ENCODE measurements around the gene KIF14. TPM values are rescaled to one million over a fixed set of nuclear protein-coding genes. Genes with fewer than 3 reads are reported as not detected.

Gene KIF14
- total and polyA plus RNA-seq, 7 donors, result under 0.01 to 2.0 (median 0.28) TPM; not detected in 2

DNA sequence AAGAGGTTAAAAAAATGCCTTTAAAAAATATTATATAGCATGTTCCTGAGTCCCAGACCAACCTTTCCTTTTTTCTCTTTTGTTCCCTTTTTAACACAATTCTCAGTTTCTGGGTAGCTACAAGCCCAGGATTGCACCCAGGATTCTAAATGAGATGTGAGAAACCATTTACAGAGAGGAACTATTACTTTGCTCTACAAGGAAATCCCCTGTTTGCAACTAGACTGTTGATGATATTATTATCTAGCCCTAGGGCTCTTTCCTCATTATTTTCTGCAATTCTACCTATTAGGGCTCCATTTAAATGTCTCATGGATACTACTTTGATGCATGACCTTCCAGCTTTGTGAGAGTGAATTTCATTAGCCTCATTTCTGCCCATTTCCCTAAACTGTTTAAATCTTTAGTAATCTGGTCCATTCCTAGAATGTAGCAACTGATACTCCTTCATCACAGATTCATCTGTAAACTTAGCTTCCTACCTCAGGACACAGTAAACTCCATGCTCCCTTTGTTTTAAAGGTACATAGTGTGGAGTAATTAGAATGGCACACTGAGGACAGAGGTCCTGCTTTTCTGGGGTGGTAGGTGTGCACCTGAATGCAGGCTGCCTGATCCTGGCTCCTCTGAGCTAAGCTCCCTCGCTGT lies 7.1 kb upstream of the KIF14 start:
- DNase-seq, result no peak
- whole genome bisulfite sequencing, 2 donors, result 79 to 89% methylated on average over 1 of the region's 1 CpG
- Histone ChIP-seq H3K36me3 (no peaks in the 10 kb centered on the region), H3K4me1 (no peaks in the 10 kb centered on the region), H3K4me3 (no peak overlapping the region), H3K27ac (no peak overlapping the region), H3K9me3 (no peaks in the 10 kb centered on the region), H3K27me3 (no peaks in the 10 kb centered on the region)
- TF ChIP-seq, protein P1, sequence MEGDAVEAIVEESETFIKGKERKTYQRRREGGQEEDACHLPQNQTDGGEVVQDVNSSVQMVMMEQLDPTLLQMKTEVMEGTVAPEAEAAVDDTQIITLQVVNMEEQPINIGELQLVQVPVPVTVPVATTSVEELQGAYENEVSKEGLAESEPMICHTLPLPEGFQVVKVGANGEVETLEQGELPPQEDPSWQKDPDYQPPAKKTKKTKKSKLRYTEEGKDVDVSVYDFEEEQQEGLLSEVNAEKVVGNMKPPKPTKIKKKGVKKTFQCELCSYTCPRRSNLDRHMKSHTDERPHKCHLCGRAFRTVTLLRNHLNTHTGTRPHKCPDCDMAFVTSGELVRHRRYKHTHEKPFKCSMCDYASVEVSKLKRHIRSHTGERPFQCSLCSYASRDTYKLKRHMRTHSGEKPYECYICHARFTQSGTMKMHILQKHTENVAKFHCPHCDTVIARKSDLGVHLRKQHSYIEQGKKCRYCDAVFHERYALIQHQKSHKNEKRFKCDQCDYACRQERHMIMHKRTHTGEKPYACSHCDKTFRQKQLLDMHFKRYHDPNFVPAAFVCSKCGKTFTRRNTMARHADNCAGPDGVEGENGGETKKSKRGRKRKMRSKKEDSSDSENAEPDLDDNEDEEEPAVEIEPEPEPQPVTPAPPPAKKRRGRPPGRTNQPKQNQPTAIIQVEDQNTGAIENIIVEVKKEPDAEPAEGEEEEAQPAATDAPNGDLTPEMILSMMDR (IDR thresholded peaks at IDR 0.05), result no peak
- TF ChIP-seq POLR2A (IDR thresholded peaks at IDR 0.05) (no peak), EP300 (IDR thresholded peaks at IDR 0.05) (no peak), POLR2AphosphoS5 (IDR thresholded peaks at IDR 0.05) (no peak)
- intact Hi-C loops (cut with DNase I), result loop anchor here (10.0 kb wide), 1 partner anchor 207 kb away; no protein-coding TSS in a partner anchor

DNA sequence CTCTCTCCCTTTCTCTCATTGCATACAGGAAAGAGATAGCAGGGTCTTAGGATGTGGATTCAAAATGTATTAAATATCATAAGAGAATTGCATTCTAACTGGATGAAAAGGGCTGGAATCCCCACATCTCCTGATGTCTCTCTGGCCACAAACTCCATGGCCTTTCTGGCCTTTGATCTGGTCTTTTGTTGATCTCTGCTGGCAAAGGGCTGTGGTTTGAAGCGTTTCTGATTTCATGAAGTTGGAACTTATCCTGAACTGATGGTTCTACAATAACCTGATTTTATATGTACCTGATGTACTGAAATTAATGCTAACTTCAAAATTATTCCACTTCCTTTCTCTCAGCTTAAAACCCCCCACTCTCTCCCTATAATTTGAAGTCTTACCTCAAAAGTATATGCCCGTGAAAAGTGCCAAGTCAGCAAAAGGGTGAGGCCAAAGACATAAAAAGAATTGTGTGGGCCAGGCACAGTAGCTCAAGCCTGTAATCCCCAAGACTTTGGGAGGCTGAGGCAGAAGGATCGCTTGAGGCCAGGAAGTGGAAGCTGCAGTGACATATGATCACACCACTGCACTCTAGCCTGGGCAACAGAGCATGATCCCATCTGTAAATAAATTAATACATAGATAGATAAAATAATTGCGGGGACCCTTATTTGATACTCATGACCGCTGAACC lies 6.4 kb upstream of the KIF14 start:
- no peaks in the 10 kb centered on the region for H3K9me3 ChIP-seq
- H3K4me1 ChIP-seq, result peaks cover 0 to 4% (median 0%) of the 10 kb centered on the region in 4 donors
- 65 to 74% methylated on average over 5 of the region's 5 CpGs for whole genome bisulfite sequencing, 2 donors
- TF ChIP-seq, protein P1 (IDR thresholded peaks at IDR 0.05), result no peak
- no peak for TF ChIP-seq POLR2AphosphoS5 (IDR thresholded peaks at IDR 0.05)
- no peak for TF ChIP-seq EP300 (IDR thresholded peaks at IDR 0.05)
- no peak for TF ChIP-seq POLR2A (IDR thresholded peaks at IDR 0.05)
- intact Hi-C loops (cut with DNase I), result loop anchor here (10.0 kb wide), 1 partner anchor 208 kb away; no protein-coding TSS in a partner anchor
- no peak overlapping the region for H3K27ac ChIP-seq
- no peaks in the 10 kb centered on the region for H3K36me3 ChIP-seq
- no peak overlapping the region for H3K4me3 ChIP-seq
- no peak for DNase-seq
- H3K27me3 ChIP-seq, result no peaks in the 10 kb centered on the region

DNA sequence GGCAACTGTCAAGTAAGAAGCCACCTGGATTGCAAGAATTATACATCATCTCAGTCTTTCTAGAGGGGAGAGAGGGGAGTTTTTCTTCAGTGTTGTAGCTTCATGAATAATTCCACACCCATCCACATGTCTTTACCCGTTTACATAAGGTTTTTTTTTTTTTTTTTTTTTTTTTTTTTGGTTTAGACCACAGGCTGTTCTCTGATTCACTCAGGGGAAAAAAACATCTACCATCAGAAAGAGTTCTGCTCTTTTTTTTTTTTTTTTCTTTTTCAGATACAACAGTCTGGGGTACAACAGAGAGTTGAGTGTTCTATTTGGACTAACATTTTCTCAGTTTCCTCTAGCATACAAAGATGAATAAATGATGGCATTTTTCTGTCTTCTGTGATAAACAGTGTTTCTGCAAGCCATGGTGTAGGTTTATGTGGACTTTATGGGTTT lies 4.9 kb upstream of the KIF14 start:
- no peaks in the 10 kb centered on the region for H3K36me3 ChIP-seq
- no peaks in the 10 kb centered on the region for H3K9me3 ChIP-seq
- 11 to 13% methylated on average over 1 of the region's 1 CpG for WGBS, 2 donors
- no peaks in the 10 kb centered on the region for H3K27me3 ChIP-seq
- no peak for DNase-seq
- H3K4me1 ChIP-seq, result peaks cover 0 to 12% (median 7%) of the 10 kb centered on the region in 4 donors
- intact Hi-C loops (cut with DNase I), result loop anchor here (10.0 kb wide), 1 partner anchor 209 kb away; no protein-coding TSS in a partner anchor
- no peak overlapping the region for H3K27ac ChIP-seq
- TF ChIP-seq, protein P1 (IDR thresholded peaks at IDR 0.05), result no peak
- no peak for TF ChIP-seq POLR2AphosphoS5 (IDR thresholded peaks at IDR 0.05)
- no peak for TF ChIP-seq POLR2A (IDR thresholded peaks at IDR 0.05)
- no peak overlapping the region for H3K4me3 ChIP-seq

DNA sequence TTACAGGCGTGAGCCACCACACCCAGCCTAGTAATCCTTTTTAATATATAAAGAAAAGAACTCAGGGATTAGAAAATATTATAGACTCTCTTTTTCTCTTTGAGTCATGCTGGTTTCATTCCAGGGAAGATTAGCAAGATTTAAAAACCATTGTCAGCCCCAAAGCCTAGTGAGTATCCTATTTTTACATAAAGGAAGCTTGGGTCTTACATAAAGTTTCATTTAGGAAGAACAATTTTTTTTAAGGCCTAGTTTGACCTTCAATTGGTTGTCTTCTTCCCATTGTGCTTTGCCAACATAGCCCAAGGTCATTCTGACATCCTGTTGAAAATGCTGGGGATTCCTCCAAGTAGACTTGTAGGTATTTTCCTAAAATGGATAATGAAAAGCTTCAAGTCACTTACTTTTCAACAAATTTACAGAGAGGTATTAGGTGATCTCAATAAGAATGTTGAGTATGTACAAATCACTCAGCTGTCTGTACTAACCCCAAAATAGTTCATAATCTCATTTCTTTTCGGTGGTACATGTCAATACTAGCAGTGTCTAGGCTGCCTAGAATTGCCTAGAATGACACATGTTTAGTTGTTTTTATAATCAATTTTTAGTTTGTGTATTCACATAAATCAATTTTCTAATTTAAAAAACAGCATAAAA lies 4.3 kb upstream of the KIF14 start:
- Histone ChIP-seq H3K36me3 (no peaks in the 10 kb centered on the region), H3K4me3 (no peak overlapping the region), H3K27me3 (no peaks in the 10 kb centered on the region), H3K9me3 (no peaks in the 10 kb centered on the region), H3K4me1 (peaks cover 0 to 18% (median 8%) of the 10 kb centered on the region in 4 donors), H3K27ac (no peak overlapping the region)
- WGBS, 2 donors, result 88% methylated on average over 2 of the region's 2 CpGs
- no peak for DNase-seq
- TF ChIP-seq, protein P1 (IDR thresholded peaks at IDR 0.05), result no peak
- TF ChIP-seq POLR2A (IDR thresholded peaks at IDR 0.05), result no peak
- TF ChIP-seq POLR2AphosphoS5 (IDR thresholded peaks at IDR 0.05), result no peak
- TF ChIP-seq EP300 (IDR thresholded peaks at IDR 0.05), result no peak
- intact Hi-C loops (cut with DNase I), result loop anchor here (10.0 kb wide), 1 partner anchor 210 kb away; no protein-coding TSS in a partner anchor

Measured in sigmoid colon (tissue), 7 donors.